ENCODE results near the gene KRTAP10-12.

GRCh38 chr21:44706026-44706705 is 9.2 kb downstream of the KRTAP10-12 start:
- TF ChIP-seq CTCF (IDR thresholded peaks at IDR 0.05) (no peak), POLR2A (IDR thresholded peaks at IDR 0.05) (no peak)

Measured in testis (tissue), 2 donors.